Calu3 (cell line): ENCODE data around the gene HNF1B. TPM values are rescaled to one million over a fixed set of nuclear protein-coding genes. Genes with fewer than 3 reads are reported as not detected.

Source experiments
- BruUV-seq: library from RNA; stranded (reverse); fragments of 400-500 nt; replicated peaks from 2 replicates; lab custom pipeline; 2021; lab: Mats Ljungman, UMichigan
- CTCF ChIA-PET: fragments of 300-600 bp; sonication (Branson Sonifier 250); formaldehyde crosslinking; loops from one replicate; lab custom pipeline; 2022; ENCODE audit warnings: antibody characterized with exemption; lab: Charles Lee
- DNase-seq: peaks from one replicate; pipeline ENCODE4 v3.0.0; 2022
- H3K27ac Mint-ChIP-seq: one replicate; pipeline ENCODE4 v1.8.0; 2022; ENCODE audit warnings: mixed read lengths; ENCODE audit not compliant: unreplicated experiment
- H3K27me3 Mint-ChIP-seq: one replicate; pipeline ENCODE4 v1.8.0; 2022; ENCODE audit warnings: mixed read lengths; ENCODE audit not compliant: unreplicated experiment
- H3K36me3 Mint-ChIP-seq: one replicate; pipeline ENCODE4 v1.8.0; 2022; ENCODE audit warnings: mild to moderate bottlenecking, moderate library complexity, mixed read lengths; ENCODE audit not compliant: insufficient read depth, unreplicated experiment
- H3K4me1 Mint-ChIP-seq: one replicate; pipeline ENCODE4 v1.8.0; 2022; ENCODE audit warnings: mild to moderate bottlenecking, low read depth, mixed read lengths; ENCODE audit not compliant: unreplicated experiment
- H3K4me3 Mint-ChIP-seq: one replicate; pipeline ENCODE4 v1.8.0; 2022; ENCODE audit warnings: mild to moderate bottlenecking, low read depth, moderate library complexity, mixed read lengths; ENCODE audit not compliant: unreplicated experiment
- H3K9me3 Mint-ChIP-seq: one replicate; pipeline ENCODE4 v1.8.0; 2022; ENCODE audit warnings: low read depth, mixed read lengths; ENCODE audit not compliant: unreplicated experiment
- intact Hi-C: fragments of 100-400 bp; cut with micrococcal nuclease; formaldehyde crosslinking; loops from one replicate; pipeline ENCODE4 v1.10.0; 2022; ENCODE audit not compliant: unreplicated experiment
- total RNA-seq: library from RNA; stranded (reverse); gene quantifications from 2 replicates; pipeline ENCODE4 v1.2.3, GENCODE V29; 2022
- TF ChIP-seq, protein P1 (sequence below): fragments of 200-600 bp; IDR thresholded peaks from one replicate; pipeline ENCODE4 v1.8.0; 2022; ENCODE audit warnings: antibody characterized with exemption; ENCODE audit not compliant: unreplicated experiment

The HNF1B gene
- total RNA-seq, 1 experiment from 2014 or later = 127 TPM

DNA sequence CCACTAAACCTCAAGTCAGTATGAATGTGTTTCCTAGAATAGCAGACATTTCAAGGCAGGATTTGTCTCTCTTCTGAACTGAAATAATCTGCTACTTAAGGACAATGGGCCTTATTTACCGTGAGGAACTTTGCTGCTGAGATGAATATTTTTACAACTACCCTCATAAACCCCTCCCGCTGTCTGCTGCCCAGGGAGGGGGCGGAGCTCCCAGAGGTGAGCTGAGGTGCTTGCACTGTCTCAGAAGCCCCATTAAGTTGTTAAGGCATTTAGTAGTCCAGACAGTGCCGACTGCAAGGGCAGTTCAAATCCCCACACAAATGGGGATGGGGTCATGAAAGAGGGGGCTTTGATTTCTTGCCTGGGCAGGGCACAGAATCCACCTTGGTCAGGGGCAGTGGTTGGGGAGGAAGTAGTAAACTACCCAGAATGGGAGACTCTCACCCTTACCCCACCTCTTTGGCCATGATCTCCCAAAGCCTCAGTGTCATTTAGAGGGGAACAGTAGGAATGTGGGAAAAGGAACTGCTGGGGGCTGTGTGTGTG, 19.2 kb downstream of the HNF1B start:
- H3K4me1 Mint-ChIP-seq = peaks cover 69% of the 10 kb centered on the region
- intact Hi-C loops = no loop called here
- peak overlapping the region; percentile 63 for H3K27ac Mint-ChIP-seq
- peaks cover 95% of the 10 kb centered on the region for H3K36me3 Mint-ChIP-seq
- BruUV-seq = no TSS peak
- no peaks in the 10 kb centered on the region for H3K27me3 Mint-ChIP-seq
- TF ChIP-seq, protein P1, sequence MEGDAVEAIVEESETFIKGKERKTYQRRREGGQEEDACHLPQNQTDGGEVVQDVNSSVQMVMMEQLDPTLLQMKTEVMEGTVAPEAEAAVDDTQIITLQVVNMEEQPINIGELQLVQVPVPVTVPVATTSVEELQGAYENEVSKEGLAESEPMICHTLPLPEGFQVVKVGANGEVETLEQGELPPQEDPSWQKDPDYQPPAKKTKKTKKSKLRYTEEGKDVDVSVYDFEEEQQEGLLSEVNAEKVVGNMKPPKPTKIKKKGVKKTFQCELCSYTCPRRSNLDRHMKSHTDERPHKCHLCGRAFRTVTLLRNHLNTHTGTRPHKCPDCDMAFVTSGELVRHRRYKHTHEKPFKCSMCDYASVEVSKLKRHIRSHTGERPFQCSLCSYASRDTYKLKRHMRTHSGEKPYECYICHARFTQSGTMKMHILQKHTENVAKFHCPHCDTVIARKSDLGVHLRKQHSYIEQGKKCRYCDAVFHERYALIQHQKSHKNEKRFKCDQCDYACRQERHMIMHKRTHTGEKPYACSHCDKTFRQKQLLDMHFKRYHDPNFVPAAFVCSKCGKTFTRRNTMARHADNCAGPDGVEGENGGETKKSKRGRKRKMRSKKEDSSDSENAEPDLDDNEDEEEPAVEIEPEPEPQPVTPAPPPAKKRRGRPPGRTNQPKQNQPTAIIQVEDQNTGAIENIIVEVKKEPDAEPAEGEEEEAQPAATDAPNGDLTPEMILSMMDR = no peak
- CTCF ChIA-PET = interaction anchor here (1.3 to 3.8 kb wide), 6 partner anchors 8 to 23 kb away, joined by 4 to 21 read pairs (median 10); no protein-coding TSS in a partner anchor
- no peak for DNase-seq
- H3K9me3 Mint-ChIP-seq = no peaks in the 10 kb centered on the region
- H3K4me3 Mint-ChIP-seq = no peak overlapping the region

DNA sequence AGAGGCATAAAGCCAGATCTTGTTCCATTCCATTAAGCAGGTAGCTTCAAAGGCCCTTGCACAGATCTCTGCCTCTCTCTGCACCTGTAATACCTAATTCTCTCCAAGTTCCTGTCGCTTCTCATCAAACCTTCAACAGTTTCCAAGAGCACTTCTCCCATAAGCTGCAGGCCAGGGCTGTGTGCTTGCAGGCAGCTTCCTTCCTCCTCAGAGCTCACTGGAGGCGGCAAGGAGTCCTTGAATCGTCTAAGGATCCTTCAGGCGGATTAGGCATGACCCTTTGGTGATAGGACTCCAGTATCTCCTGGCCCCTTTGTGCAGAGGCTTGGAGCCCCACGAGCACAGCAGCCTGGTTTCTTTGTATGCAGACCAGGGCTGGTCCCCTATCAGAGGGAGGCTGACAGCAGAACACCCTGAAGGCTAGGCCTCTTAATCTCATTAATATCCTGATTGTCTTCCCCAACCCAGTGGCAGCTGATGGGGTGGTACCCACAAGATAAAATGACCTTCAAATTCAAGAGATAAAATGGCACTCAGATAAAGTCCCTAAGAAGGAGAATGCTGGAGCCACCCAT, 19.8 kb downstream of the HNF1B start:
- no peak overlapping the region for H3K4me3 Mint-ChIP-seq

DNA sequence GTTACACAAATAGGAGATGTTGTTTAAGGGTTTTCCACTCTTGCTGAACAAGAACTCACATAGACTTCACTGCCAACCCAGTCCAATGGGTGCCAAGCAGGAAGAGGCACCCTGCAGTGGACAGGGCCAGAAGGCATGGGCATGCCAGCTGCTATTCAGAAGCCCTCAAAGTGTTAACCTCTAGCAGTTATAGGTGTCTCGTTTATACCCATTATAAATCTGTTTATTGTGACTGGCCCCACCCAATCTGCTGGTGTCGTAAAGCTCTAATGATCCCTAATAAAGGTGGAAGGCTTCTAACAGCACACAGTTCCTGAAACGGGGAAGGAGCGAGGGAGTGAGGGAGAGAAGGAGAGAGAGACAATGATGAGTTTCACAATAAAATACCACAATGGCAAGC, 23.9 kb downstream of the HNF1B start:
- peaks cover 90% of the 10 kb centered on the region for H3K36me3 Mint-ChIP-seq
- H3K4me3 Mint-ChIP-seq = no peak overlapping the region
- H3K27me3 Mint-ChIP-seq = no peaks in the 10 kb centered on the region
- CTCF ChIA-PET = interaction anchor here (0.6 to 4.9 kb wide), 5 partner anchors 8 to 38 kb away, joined by 5 to 18 read pairs (median 8); no protein-coding TSS in a partner anchor
- BruUV-seq = no TSS peak
- no peak overlapping the region for H3K27ac Mint-ChIP-seq
- peaks cover 4% of the 10 kb centered on the region for H3K9me3 Mint-ChIP-seq
- intact Hi-C loops = no loop called here
- H3K4me1 Mint-ChIP-seq = peaks cover 69% of the 10 kb centered on the region
- TF ChIP-seq, protein P1 = no peak
- DNase-seq = no peak

More for the DNA sequence above, 19.8 kb downstream of the HNF1B start:
- Mint-ChIP-seq H3K27me3 (no peaks in the 10 kb centered on the region), H3K27ac (no peak overlapping the region), H3K36me3 (peaks cover 92% of the 10 kb centered on the region), H3K4me1 (peaks cover 64% of the 10 kb centered on the region), H3K9me3 (no peaks in the 10 kb centered on the region)
- BruUV-seq = no TSS peak
- intact Hi-C loops = no loop called here
- CTCF ChIA-PET = interaction anchor here (0.6 to 4.9 kb wide), 8 partner anchors 8 to 85 kb away, joined by 3 to 21 read pairs (median 8); no protein-coding TSS in a partner anchor
- DNase-seq = no peak
- TF ChIP-seq, protein P1 = no peak

DNA sequence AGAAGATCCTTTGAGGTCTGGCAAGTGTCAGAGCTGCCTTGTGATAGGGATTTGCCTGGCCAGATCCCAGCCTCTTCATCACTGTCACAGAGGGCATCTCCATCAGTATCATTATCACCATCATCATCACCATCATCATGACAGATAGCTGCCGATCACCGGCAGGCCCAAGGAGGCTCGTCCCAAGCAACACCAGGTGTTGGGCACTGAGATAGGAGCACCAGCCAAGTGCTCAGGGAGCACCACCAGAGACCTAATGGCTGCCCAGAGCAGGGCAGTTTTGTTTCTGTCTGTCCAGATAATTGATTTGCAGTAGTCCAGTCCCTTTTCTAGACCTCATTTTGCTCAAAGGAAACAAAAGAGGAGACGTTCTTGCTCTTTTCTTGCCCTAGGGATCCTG, 25.0 kb downstream of the HNF1B start:
- no peak for DNase-seq
- H3K27ac Mint-ChIP-seq = peak overlapping the region; percentile 85
- H3K27me3 Mint-ChIP-seq = no peaks in the 10 kb centered on the region
- CTCF ChIA-PET = interaction anchor here (4.3 kb wide), 1 partner anchor 11 kb away, joined by 25 read pairs; no protein-coding TSS in a partner anchor
- H3K9me3 Mint-ChIP-seq = peaks cover 4% of the 10 kb centered on the region
- intact Hi-C loops = no loop called here
- no peak overlapping the region for H3K4me3 Mint-ChIP-seq
- no TSS peak for BruUV-seq
- peaks cover 91% of the 10 kb centered on the region for H3K36me3 Mint-ChIP-seq
- TF ChIP-seq, protein P1 = no peak
- H3K4me1 Mint-ChIP-seq = peaks cover 69% of the 10 kb centered on the region
